K562 (cell line): ENCODE results near the gene GXYLT2. TPM values are rescaled to one million over a fixed set of nuclear protein-coding genes. Genes with fewer than 3 reads are reported as not detected.

Source experiments
- ARID4B ChIP-seq: sonication (generic); formaldehyde crosslinking; IDR thresholded peaks from 2 replicates; pipeline ENCODE4 v1.8.0; 2022; ENCODE audit warnings: mild to moderate bottlenecking, missing genetic modification reagents
- CHD2 ChIP-seq: IDR thresholded peaks from 2 replicates; pipeline ENCODE4 v1.6.1; 2011; ENCODE audit warnings: low read depth, low read length
- CREM ChIP-seq: IDR thresholded peaks from 2 replicates; pipeline ENCODE4 v1.6.1; 2014; ENCODE audit warnings: antibody characterized with exemption, low read depth
- ERF ChIP-seq: fragments of 450-650 bp; formaldehyde crosslinking; IDR thresholded peaks from 2 replicates; pipeline ENCODE4 v1.4.0; 2020; ENCODE audit warnings: mild to moderate bottlenecking, mixed read lengths
- HSF4 ChIP-seq: fragments of 250-450 bp; sonication (Bioruptor Pico); IDR thresholded peaks from 2 replicates; pipeline ENCODE4 v2.1.2; 2022; ENCODE audit warnings: mild to moderate bottlenecking, moderate library complexity, borderline replicate concordance
- IRF1 ChIP-seq: sonication (generic); formaldehyde crosslinking; IDR thresholded peaks from 2 replicates; pipeline ENCODE4 v1.8.0; 2022; ENCODE audit warnings: missing genetic modification reagents, mild to moderate bottlenecking, borderline replicate concordance
- MEF2A ChIP-seq: IDR thresholded peaks from 2 replicates; pipeline ENCODE4 v1.6.1; 2011; ENCODE audit warnings: low read depth, mild to moderate bottlenecking, low read length, moderate library complexity; ENCODE audit not compliant: control insufficient read depth
- MIER1 ChIP-seq: fragments of 450-650 bp; IDR thresholded peaks from 2 replicates; pipeline ENCODE4 v1.6.1; 2016; ENCODE audit warnings: antibody characterized with exemption, mild to moderate bottlenecking, low read depth
- SIN3A ChIP-seq, 2 experiments: fragments of 150-350 bp in 1 of 2; IDR thresholded peaks; 2 replicates each; pipeline ENCODE4 v1.6.1; 2011 to 2016; ENCODE audit warnings: borderline replicate concordance in 2 of 2, low read depth in 2 of 2, low read length in 2 of 2, mild to moderate bottlenecking in 2 of 2, moderate library complexity in 2 of 2; ENCODE audit not compliant: control insufficient read depth in 1 of 2
- SMC3 ChIP-seq: conservative IDR thresholded peaks from 2 replicates; pipeline ENCODE4 v1.6.1; 2011; ENCODE audit warnings: low read depth, low read length, improper control_type of control experiment; ENCODE audit not compliant: insufficient read depth
- TCF7L2 ChIP-seq: fragments of 150-350 bp; IDR thresholded peaks from 2 replicates; pipeline ENCODE4 v1.6.1; 2016; ENCODE audit warnings: low read depth, mild to moderate bottlenecking, low read length, moderate library complexity
- TEAD2 ChIP-seq: fragments of 450-650 bp; IDR thresholded peaks from 2 replicates; pipeline ENCODE4 v1.6.1; 2016; ENCODE audit warnings: missing genetic modification characterization, control low read depth, missing compliant biosample characterization
- VEZF1 ChIP-seq: fragments of 200-800 bp; sonication (Bioruptor generic); IDR thresholded peaks from 2 replicates; pipeline ENCODE4 v1.6.1; 2017; ENCODE audit warnings: missing genetic modification characterization, missing compliant biosample characterization
- ZNF197 ChIP-seq: fragments of 200-800 bp; sonication (Bioruptor generic); IDR thresholded peaks from 2 replicates; pipeline ENCODE4 v1.6.1; 2016; ENCODE audit warnings: low read depth, missing genetic modification characterization, missing compliant biosample characterization
- ZNF277 ChIP-seq: fragments of 250-450 bp; sonication (Bioruptor Pico); IDR thresholded peaks from 2 replicates; pipeline ENCODE4 v1.8.0; 2022; ENCODE audit warnings: inconsistent platforms, mild to moderate bottlenecking, moderate library complexity, borderline replicate concordance
- ZNF280B ChIP-seq: fragments of 250-450 bp; sonication (Bioruptor Pico); IDR thresholded peaks from 2 replicates; pipeline ENCODE4 v1.5.1; 2021; ENCODE audit warnings: mild to moderate bottlenecking
- ZNF316 ChIP-seq: fragments of 450-650 bp; IDR thresholded peaks from 2 replicates; pipeline ENCODE4 v1.6.1; 2016
- polyA plus RNA-seq, 8 experiments: library from polyadenylated mRNA; depleted of rRNA in 4 of 8; stranded (reverse) in 5 of 8; unstranded in 3 of 8; fragments of >200 nt; fragmentation: Nextera tagmentation in 2 of 8; fragmentation: Illumina TruSeq in 1 of 8; extraction: Ambion mirVana in 2 of 8; extraction: Trizol in 1 of 8; gene quantifications; 2 replicates each; pipeline versions ENCODE4 v1.2.1 to v1.2.3, GENCODE V29; 2011 to 2014; ENCODE audit warnings: inconsistent platforms in 1 of 8, missing spikeins in 1 of 8
- total RNA-seq, 7 experiments: library from RNA; depleted of rRNA in 6 of 7; stranded (reverse); fragments of >200 nt in 6 of 7; fragmentation: Illumina TruSeq in 2 of 7; extraction: Trizol in 2 of 7; gene quantifications; 2 replicates each; pipeline versions ENCODE4 v1.2.1 to v1.2.3, GENCODE V29; 2011 to 2021; ENCODE audit warnings: low replicate concordance in 1 of 7

Gene GXYLT2
- total and polyA plus RNA-seq, 9 of the 15 experiments (the other 6 are each of a cell fraction or from before 2014, with no cell fraction given): 0.71 to 6.0 (median 3.3) TPM

GRCh38 chr3:72996473-72997333, 108.9 kb downstream of the GXYLT2 start, which contains the start of gene PPP4R2 (continued):
- TF ChIP-seq CREM (peak; percentile 87), TCF7L2 (no peak), TEAD2 (tag) (no peak), SIN3A (IDR thresholded peaks at IDR 0.05; ENCODE audit: borderline replicate concordance in 2 of 2, control insufficient read depth in 1 of 2, low read depth in 2 of 2, low read length in 2 of 2) (peak in 1 of 2 experiments; percentile 24; a peak in 1 of 4 replicates), IRF1 (CRISPR knock-in tag) (no peak), ZNF277 (CRISPR knock-in tag) (no peak), MIER1 (no peak), ZNF280B (no peak), CHD2 (peak; percentile 37; the same call in 1 of the 2 replicates), ZNF316 (no peak), ERF (CRISPR knock-in tag) (no peak), MEF2A (no peak), SMC3 (no peak), ARID4B (CRISPR knock-in tag) (no peak), HSF4 (CRISPR knock-in tag) (no peak), VEZF1 (CRISPR knock-in tag) (peak; percentile 96), ZNF197 (CRISPR knock-in tag) (no peak)
